WTC11 (cell line): ENCODE data around the gene C2orf76.

ENCODE experiments used
- ATF1 ChIP-seq: sonication (generic); formaldehyde crosslinking; IDR thresholded peaks from 2 replicates; pipeline ENCODE4 v1.8.1; 2023; ENCODE audit warnings: mild to moderate bottlenecking, moderate library complexity, missing genetic modification reagents
- CREB1 ChIP-seq: sonication (generic); formaldehyde crosslinking; IDR thresholded peaks from 2 replicates; pipeline ENCODE4 v1.8.0; 2023; ENCODE audit warnings: mild to moderate bottlenecking, missing genetic modification reagents
- ERG ChIP-seq: fragments of 250-450 bp; sonication (Bioruptor Pico); IDR thresholded peaks from 2 replicates; pipeline ENCODE4 v1.8.0; 2021; ENCODE audit warnings: mild to moderate bottlenecking
- PRRX2 ChIP-seq: fragments of 250-450 bp; sonication (Bioruptor Pico); IDR thresholded peaks from 2 replicates; pipeline ENCODE4 v1.8.0; 2021; ENCODE audit warnings: mild to moderate bottlenecking
- TEAD4 ChIP-seq: sonication (generic); formaldehyde crosslinking; IDR thresholded peaks from 2 replicates; pipeline ENCODE4 v1.8.0; 2022; ENCODE audit warnings: mild to moderate bottlenecking, missing genetic modification reagents
- ZNF121 ChIP-seq: sonication (generic); formaldehyde crosslinking; IDR thresholded peaks from 2 replicates; pipeline ENCODE4 v1.8.0; 2023; ENCODE audit warnings: missing genetic modification reagents
- ZNF138 ChIP-seq: sonication (generic); formaldehyde crosslinking; conservative IDR thresholded peaks from 2 replicates; pipeline ENCODE4 v1.8.1; 2022; ENCODE audit warnings: mild to moderate bottlenecking, moderate library complexity, missing genetic modification reagents
- TF ChIP-seq, protein P1 (sequence below): fragments of 200-600 bp; IDR thresholded peaks from 2 replicates; pipeline ENCODE4 v1.8.0; 2022; ENCODE audit warnings: antibody characterized with exemption
- TF ChIP-seq, protein P2 (sequence below): sonication (generic); formaldehyde crosslinking; IDR thresholded peaks from 2 replicates; pipeline ENCODE4 v1.8.0; 2022; ENCODE audit warnings: mild to moderate bottlenecking, missing genetic modification reagents
- TF ChIP-seq, protein P3 (sequence below): sonication (generic); formaldehyde crosslinking; conservative IDR thresholded peaks from 2 replicates; pipeline ENCODE4 v1.8.1; 2022; ENCODE audit warnings: mild to moderate bottlenecking, missing genetic modification reagents
- TF ChIP-seq, protein P4 (sequence below): sonication (generic); formaldehyde crosslinking; IDR thresholded peaks from 2 replicates; pipeline ENCODE4 v1.8.1; 2023; ENCODE audit warnings: mild to moderate bottlenecking, missing genetic modification reagents, moderate library complexity

DNA sequence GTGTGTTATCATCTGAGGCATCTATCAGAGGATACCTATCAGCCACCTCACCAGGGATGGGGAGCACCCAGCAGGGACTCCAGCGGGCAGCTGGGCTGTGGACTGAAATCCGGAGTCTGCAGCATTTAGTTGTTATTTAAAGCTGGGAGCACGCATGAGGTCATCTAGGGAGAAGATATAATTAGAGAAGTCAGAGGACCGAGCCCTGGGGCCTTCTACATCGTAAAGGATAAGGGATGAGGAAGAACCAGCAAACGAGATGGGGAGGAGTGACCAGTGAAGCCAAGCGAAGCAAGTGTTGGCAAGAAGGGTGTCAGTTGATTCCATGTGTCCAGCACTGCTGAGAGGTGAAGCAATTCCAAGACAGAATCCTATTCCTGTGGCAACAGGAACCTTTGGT is 72.7 kb downstream of the C2orf76 start:
- no peak for TF ChIP-seq CREB1 (CRISPR knock-in tag)
- TF ChIP-seq, protein P1, sequence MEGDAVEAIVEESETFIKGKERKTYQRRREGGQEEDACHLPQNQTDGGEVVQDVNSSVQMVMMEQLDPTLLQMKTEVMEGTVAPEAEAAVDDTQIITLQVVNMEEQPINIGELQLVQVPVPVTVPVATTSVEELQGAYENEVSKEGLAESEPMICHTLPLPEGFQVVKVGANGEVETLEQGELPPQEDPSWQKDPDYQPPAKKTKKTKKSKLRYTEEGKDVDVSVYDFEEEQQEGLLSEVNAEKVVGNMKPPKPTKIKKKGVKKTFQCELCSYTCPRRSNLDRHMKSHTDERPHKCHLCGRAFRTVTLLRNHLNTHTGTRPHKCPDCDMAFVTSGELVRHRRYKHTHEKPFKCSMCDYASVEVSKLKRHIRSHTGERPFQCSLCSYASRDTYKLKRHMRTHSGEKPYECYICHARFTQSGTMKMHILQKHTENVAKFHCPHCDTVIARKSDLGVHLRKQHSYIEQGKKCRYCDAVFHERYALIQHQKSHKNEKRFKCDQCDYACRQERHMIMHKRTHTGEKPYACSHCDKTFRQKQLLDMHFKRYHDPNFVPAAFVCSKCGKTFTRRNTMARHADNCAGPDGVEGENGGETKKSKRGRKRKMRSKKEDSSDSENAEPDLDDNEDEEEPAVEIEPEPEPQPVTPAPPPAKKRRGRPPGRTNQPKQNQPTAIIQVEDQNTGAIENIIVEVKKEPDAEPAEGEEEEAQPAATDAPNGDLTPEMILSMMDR, result no peak
- no peak for TF ChIP-seq PRRX2 (CRISPR knock-in tag)
- TF ChIP-seq, protein P2, sequence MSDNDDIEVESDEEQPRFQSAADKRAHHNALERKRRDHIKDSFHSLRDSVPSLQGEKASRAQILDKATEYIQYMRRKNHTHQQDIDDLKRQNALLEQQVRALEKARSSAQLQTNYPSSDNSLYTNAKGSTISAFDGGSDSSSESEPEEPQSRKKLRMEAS (CRISPR knock-in tag), result no peak
- TF ChIP-seq, protein P3, sequence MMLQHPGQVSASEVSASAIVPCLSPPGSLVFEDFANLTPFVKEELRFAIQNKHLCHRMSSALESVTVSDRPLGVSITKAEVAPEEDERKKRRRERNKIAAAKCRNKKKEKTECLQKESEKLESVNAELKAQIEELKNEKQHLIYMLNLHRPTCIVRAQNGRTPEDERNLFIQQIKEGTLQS, result no peak
- no peak for TF ChIP-seq ZNF138
- TF ChIP-seq ERG (CRISPR knock-in tag), result no peak
- TF ChIP-seq ZNF121 (CRISPR knock-in tag), result no peak
- TF ChIP-seq, protein P4, sequence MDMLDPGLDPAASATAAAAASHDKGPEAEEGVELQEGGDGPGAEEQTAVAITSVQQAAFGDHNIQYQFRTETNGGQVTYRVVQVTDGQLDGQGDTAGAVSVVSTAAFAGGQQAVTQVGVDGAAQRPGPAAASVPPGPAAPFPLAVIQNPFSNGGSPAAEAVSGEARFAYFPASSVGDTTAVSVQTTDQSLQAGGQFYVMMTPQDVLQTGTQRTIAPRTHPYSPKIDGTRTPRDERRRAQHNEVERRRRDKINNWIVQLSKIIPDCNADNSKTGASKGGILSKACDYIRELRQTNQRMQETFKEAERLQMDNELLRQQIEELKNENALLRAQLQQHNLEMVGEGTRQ (CRISPR knock-in tag), result no peak
- no peak for TF ChIP-seq ATF1
- TF ChIP-seq TEAD4 (CRISPR knock-in tag), result no peak
